H9 (cell line): ENCODE results near the gene NHS. TPM values are rescaled to one million over a fixed set of nuclear protein-coding genes. Genes with fewer than 3 reads are reported as not detected.
A peak's percentile ranks its signal among the peaks of the same experiment; 100 is the strongest.

Source experiments
- DNase-seq: peaks from one replicate; pipeline ENCODE4 v3.0.0-alpha.2; 2017
- H2AFZ ChIP-seq: one replicate; pipeline ENCODE4 v1.6.1; 2013; ENCODE audit warnings: mild to moderate bottlenecking, low read length, control low read depth, moderate library complexity
- H2AK5ac ChIP-seq: 2 replicates; pipeline ENCODE4 v1.6.1; 2013; ENCODE audit warnings: low read length, control low read depth, mixed read lengths; ENCODE audit not compliant: insufficient read length
- H2BK120ac ChIP-seq: one replicate; pipeline ENCODE4 v1.6.1; 2013; ENCODE audit warnings: low read depth, mild to moderate bottlenecking, low read length, control low read depth, inconsistent platforms; ENCODE audit not compliant: poor library complexity, severe bottlenecking
- H2BK12ac ChIP-seq: 2 replicates; pipeline ENCODE4 v1.6.1; 2013; ENCODE audit warnings: low read length, control low read depth, mixed read lengths, low read depth; ENCODE audit not compliant: insufficient read length
- H2BK15ac ChIP-seq: 2 replicates; pipeline ENCODE4 v1.6.1; 2013; ENCODE audit warnings: low read depth, low read length, control low read depth
- H2BK20ac ChIP-seq: one replicate; pipeline ENCODE4 v1.6.1; 2013; ENCODE audit warnings: low read depth, mild to moderate bottlenecking, low read length, control low read depth, inconsistent platforms; ENCODE audit not compliant: poor library complexity, severe bottlenecking
- H2BK5ac ChIP-seq: 2 replicates; pipeline ENCODE4 v1.6.1; 2013; ENCODE audit warnings: low read length, control low read depth, mixed read lengths; ENCODE audit not compliant: insufficient read length
- H3K14ac ChIP-seq: 2 replicates; pipeline ENCODE4 v1.6.1; 2013; ENCODE audit warnings: low read length, control low read depth; ENCODE audit not compliant: insufficient read depth
- H3K18ac ChIP-seq: 2 replicates; pipeline ENCODE4 v1.6.1; 2013; ENCODE audit warnings: low read depth, mild to moderate bottlenecking, mixed read lengths, low read length, control low read depth; ENCODE audit not compliant: insufficient read length
- H3K23ac ChIP-seq: 2 replicates; pipeline ENCODE4 v1.6.1; 2013; ENCODE audit warnings: low read length, control low read depth, mixed read lengths, low read depth; ENCODE audit not compliant: insufficient read length
- H3K23me2 ChIP-seq: 2 replicates; pipeline ENCODE4 v1.6.1; 2013; ENCODE audit warnings: low read depth, mild to moderate bottlenecking, mixed read lengths, low read length, control low read depth; ENCODE audit not compliant: insufficient read length, poor library complexity, severe bottlenecking
- H3K27ac ChIP-seq: 2 replicates; pipeline ENCODE4 v1.5.1; 2013; ENCODE audit warnings: low read length, control low read depth, mixed read lengths, low read depth; ENCODE audit not compliant: insufficient read length
- H3K27me3 ChIP-seq: 2 replicates; pipeline ENCODE4 v1.6.1; 2013; ENCODE audit warnings: low read length, control low read depth, inconsistent platforms; ENCODE audit not compliant: insufficient read depth
- H3K4ac ChIP-seq: 2 replicates; pipeline ENCODE4 v1.6.1; 2013; ENCODE audit warnings: low read depth, mild to moderate bottlenecking, control low read depth, inconsistent platforms, low read length, moderate library complexity
- H3K4me1 ChIP-seq: 2 replicates; pipeline ENCODE4 v1.6.1; 2013; ENCODE audit warnings: low read length, control low read depth, inconsistent platforms; ENCODE audit not compliant: insufficient read depth
- H3K4me2 ChIP-seq: 2 replicates; pipeline ENCODE4 v1.6.1; 2013; ENCODE audit warnings: low read length, control low read depth, mixed read lengths; ENCODE audit not compliant: insufficient read length, insufficient read depth
- H3K56ac ChIP-seq: 2 replicates; pipeline ENCODE4 v1.6.1; 2013; ENCODE audit warnings: low read depth, mild to moderate bottlenecking, mixed read lengths, low read length, control low read depth; ENCODE audit not compliant: insufficient read length
- H3K79me1 ChIP-seq: 2 replicates; pipeline ENCODE4 v1.6.1; 2013; ENCODE audit warnings: low read depth, mild to moderate bottlenecking, moderate library complexity, low read length, control low read depth, inconsistent platforms; ENCODE audit not compliant: insufficient read depth, poor library complexity, severe bottlenecking
- H3K79me2 ChIP-seq: 2 replicates; pipeline ENCODE4 v1.6.1; 2013; ENCODE audit warnings: low read length, control low read depth, inconsistent platforms; ENCODE audit not compliant: insufficient read depth
- H3K9ac ChIP-seq: 2 replicates; pipeline ENCODE4 v1.6.1; 2013; ENCODE audit warnings: low read length, control low read depth, mixed read lengths; ENCODE audit not compliant: insufficient read length; ENCODE audit errors: extremely low read depth
- H3K9me3 ChIP-seq: one replicate; pipeline ENCODE4 v1.6.1; 2013; ENCODE audit warnings: low read depth, low read length, inconsistent platforms; ENCODE audit not compliant: control insufficient read depth
- H3T11ph ChIP-seq: one replicate; pipeline ENCODE4 v1.6.1; 2013; ENCODE audit warnings: mild to moderate bottlenecking, low read length, control low read depth, inconsistent platforms
- H4K20me1 ChIP-seq: one replicate; pipeline ENCODE4 v1.6.1; 2013; ENCODE audit not compliant: control insufficient read depth, insufficient read length, insufficient read depth
- H4K5ac ChIP-seq: 2 replicates; pipeline ENCODE4 v1.6.1; 2013; ENCODE audit warnings: low read depth, mild to moderate bottlenecking, mixed read lengths, low read length, control low read depth; ENCODE audit not compliant: insufficient read length
- H4K8ac ChIP-seq: replicated peaks from 2 replicates; pipeline ENCODE4 v1.6.1; 2013; ENCODE audit warnings: low read length, control low read depth, mixed read lengths, low read depth; ENCODE audit not compliant: insufficient read length
- H4K91ac ChIP-seq: 2 replicates; pipeline ENCODE4 v1.6.1; 2013; ENCODE audit warnings: low read depth, mild to moderate bottlenecking, moderate library complexity, mixed read lengths, low read length, control low read depth; ENCODE audit not compliant: insufficient read length
- H3K27ac Mint-ChIP-seq, 3 experiments: 2 replicates in 2 of 3; 3 replicates in 1 of 3; pipeline ENCODE4 v1.8.0; 2020 to 2021; ENCODE audit warnings: mixed read lengths in 3 of 3, mild to moderate bottlenecking in 1 of 3, moderate library complexity in 1 of 3
- H3K27me3 Mint-ChIP-seq: 2 replicates; pipeline ENCODE4 v1.8.0; 2021; ENCODE audit warnings: low read depth, mild to moderate bottlenecking, moderate library complexity, mixed read lengths
- H3K36me3 Mint-ChIP-seq, 3 experiments: 2 replicates in 2 of 3; 3 replicates in 1 of 3; pipeline ENCODE4 v1.8.0; 2020 to 2021; ENCODE audit warnings: low read depth in 3 of 3, mixed read lengths in 3 of 3; ENCODE audit not compliant: insufficient read depth in 1 of 3
- H3K4me1 Mint-ChIP-seq, 2 experiments: 2 replicates each; pipeline ENCODE4 v1.8.0; 2020; ENCODE audit warnings: mixed read lengths in 2 of 2
- H3K4me3 Mint-ChIP-seq, 2 experiments: 2 replicates in 1 of 2; 3 replicates in 1 of 2; pipeline ENCODE4 v1.8.0; 2020 to 2021; ENCODE audit warnings: mild to moderate bottlenecking in 2 of 2, mixed read lengths in 2 of 2, moderate library complexity in 1 of 2
- H3K9me3 Mint-ChIP-seq, 2 experiments: 2 replicates in 1 of 2; 3 replicates in 1 of 2; pipeline ENCODE4 v1.8.0; 2020; ENCODE audit warnings: mild to moderate bottlenecking in 2 of 2, mixed read lengths in 2 of 2, moderate library complexity in 1 of 2
- CTCF ChIP-seq: fragments of 200-600 bp; sonication (generic); conservative IDR thresholded peaks from 3 replicates; pipeline ENCODE4 v1.8.0; 2021; ENCODE audit warnings: antibody characterized with exemption, mild to moderate bottlenecking
- WGBS: extraction: QIAGEN DNeasy Blood & Tissue Kit; methylation state at CpG from one replicate; pipeline ENCODE4 v1.1.7; 2013; ENCODE audit warnings: missing lambda C conversion rate, low lambda C conversion rate, mixed read lengths; ENCODE audit not compliant: insufficient read length; ENCODE audit errors: extremely low coverage; 5-methylcytosine and 5-hydroxymethylcytosine counted together
- total RNA-seq: library from RNA; stranded (reverse); gene quantifications from 2 replicates; pipeline ENCODE4 v1.2.1, GENCODE V29; 2021

NHS gene
- total RNA-seq, 1 experiment from 2014 or later, result 8.7 TPM

- Mint-ChIP-seq H3K36me3 (peaks cover 4 to 5% (median 4%) of the 10 kb centered on the region in 3 experiments; a peak in 6 of 7 replicates), H3K9me3 (peaks cover 5 to 9% of the 10 kb centered on the region in 2 experiments), H3K4me1 (peaks cover 36 to 37% of the 10 kb centered on the region in 2 experiments), H3K27me3 (peaks cover 67% of the 10 kb centered on the region), H3K4me3 (peak overlapping the region; percentile 77 to 92), H3K27ac (no peak overlapping the region)
- H2BK120ac ChIP-seq, result no peak overlapping the region
- H2BK15ac ChIP-seq, result no peak overlapping the region
- WGBS, result no CpG with 5 or more reads among the region's 103 CpGs
- H3K27me3 ChIP-seq, result peaks cover 14% of the 10 kb centered on the region; the same call in 1 of the 2 replicates
- no peaks in the 10 kb centered on the region for H3K79me2 ChIP-seq
- H3K23me2 ChIP-seq, result peaks cover 26% of the 10 kb centered on the region
- DNase-seq, result peak; percentile 42
- peak overlapping the region; percentile 75 for H3K4me2 ChIP-seq
- H3K9me3 ChIP-seq, result peaks cover 3% of the 10 kb centered on the region
- H4K20me1 ChIP-seq, result no peaks in the 10 kb centered on the region
- H4K5ac ChIP-seq, result no peak overlapping the region
- H2AFZ ChIP-seq, result no peak overlapping the region
- H3K79me1 ChIP-seq, result no peaks in the 10 kb centered on the region
- no peak for TF ChIP-seq CTCF
- H4K91ac ChIP-seq, result no peak overlapping the region
- H4K8ac ChIP-seq, result no peak overlapping the region
- no peak overlapping the region for H3K23ac ChIP-seq
- H2BK20ac ChIP-seq, result no peak overlapping the region
- no peak overlapping the region for H2AK5ac ChIP-seq
- H3K4me1 ChIP-seq, result no peaks in the 10 kb centered on the region
- H3K56ac ChIP-seq, result no peak overlapping the region
- no peak overlapping the region for H3T11ph ChIP-seq
- no peak overlapping the region for H2BK5ac ChIP-seq
- no peak overlapping the region for H3K27ac ChIP-seq
- H3K14ac ChIP-seq, result peak overlapping the region; percentile 43; the same call in 1 of the 2 replicates
- H2BK12ac ChIP-seq, result no peak overlapping the region
- H3K18ac ChIP-seq, result no peak overlapping the region
- no peak overlapping the region for H3K9ac ChIP-seq
- H3K4ac ChIP-seq, result no peak overlapping the region
Observed at GRCh38 chrX:17375637-17376430, 834 bp downstream of the NHS start.
